ENCODE measurements around the gene CTDSP2. TPM values are rescaled to one million over a fixed set of nuclear protein-coding genes. Genes with fewer than 3 reads are reported as not detected.
"Not testable (repeated sequence)": the region's sequence is repeated elsewhere in the genome, so short reads cannot be mapped to it uniquely, and the experiment has no call there.

The CTDSP2 gene
- total RNA-seq, 2 donors from 2014 or later, result 170 to 222 TPM

GRCh38 chr12:57850854-57851430 is 4.4 kb upstream of the CTDSP2 start:
- Histone ChIP-seq H3K4me1 (ENCODE audit: control insufficient read depth in 1 of 2, low read depth in 2 of 2) (peaks cover 25 to 50% of the 10 kb centered on the region in 2 donors), H3K27ac (peak overlapping the region; percentile 90 to 91), H3K27me3 (replicated peaks; ENCODE audit: insufficient read depth) (no peaks in the 10 kb centered on the region), H3K36me3 (no peaks in the 10 kb centered on the region), H3K4me3 (no peak overlapping the region), H3K9me3 (no peaks in the 10 kb centered on the region)
- no peak for TF ChIP-seq CTCF (IDR thresholded peaks at IDR 0.05)
- ATAC-seq (ENCODE audit: insufficient number of reproducible peaks, low FRiP score, low read depth) (no peak), DNase-seq (ENCODE audit: low spot score) (no peak)

GRCh38 chr12:57849447-57849846 is 2.9 kb upstream of the CTDSP2 start:
- not testable (repeated sequence) for DNase-seq (ENCODE audit: low spot score); H3K27me3 ChIP-seq (replicated peaks; ENCODE audit: insufficient read depth); H3K36me3 ChIP-seq; H3K4me3 ChIP-seq; ATAC-seq (ENCODE audit: insufficient number of reproducible peaks, low FRiP score, low read depth); H3K9me3 ChIP-seq
- Histone ChIP-seq H3K27ac (peak overlapping the region in 1 of 2 donors; percentile 90), H3K4me1 (ENCODE audit: control insufficient read depth in 1 of 2, low read depth in 2 of 2) (peaks cover 25 to 49% of the 10 kb centered on the region in 2 donors)

GRCh38 chr12:57849035-57849434 is 2.5 kb upstream of the CTDSP2 start:
- TF ChIP-seq CTCF (IDR thresholded peaks at IDR 0.05), result no peak
- Histone ChIP-seq H3K27ac (peak overlapping the region in 1 of 2 donors; percentile 90), H3K4me1 (ENCODE audit: control insufficient read depth in 1 of 2, low read depth in 2 of 2) (peaks cover 29 to 50% of the 10 kb centered on the region in 2 donors), H3K4me3 (no peak overlapping the region), H3K36me3 (no peaks in the 10 kb centered on the region), H3K27me3 (replicated peaks; ENCODE audit: insufficient read depth) (no peaks in the 10 kb centered on the region), H3K9me3 (no peaks in the 10 kb centered on the region)
- DNase-seq (ENCODE audit: low spot score) (no peak), ATAC-seq (ENCODE audit: insufficient number of reproducible peaks, low FRiP score, low read depth) (no peak)

GRCh38 chr12:57848208-57848607 is 1.7 kb upstream of the CTDSP2 start:
- no peaks in the 10 kb centered on the region for H3K9me3 ChIP-seq
- peaks cover 38 to 55% of the 10 kb centered on the region in 2 donors for H3K4me1 ChIP-seq (ENCODE audit: control insufficient read depth in 1 of 2, low read depth in 2 of 2)
- DNase-seq (ENCODE audit: low spot score) (no peak), ATAC-seq (ENCODE audit: insufficient number of reproducible peaks, low FRiP score, low read depth) (no peak)
- H3K27me3 ChIP-seq (replicated peaks; ENCODE audit: insufficient read depth), result no peaks in the 10 kb centered on the region
- H3K4me3 ChIP-seq, result no peak overlapping the region
- H3K27ac ChIP-seq, result peak overlapping the region; percentile 76 to 100
- H3K36me3 ChIP-seq, result no peaks in the 10 kb centered on the region
- no peak for TF ChIP-seq CTCF (IDR thresholded peaks at IDR 0.05)

- Histone ChIP-seq H3K4me1 (ENCODE audit: control insufficient read depth in 1 of 2, low read depth in 2 of 2) (peaks cover 44 to 55% of the 10 kb centered on the region in 2 donors), H3K27me3 (replicated peaks; ENCODE audit: insufficient read depth) (no peaks in the 10 kb centered on the region), H3K4me3 (peak overlapping the region; percentile 98), H3K36me3 (no peaks in the 10 kb centered on the region), H3K9me3 (no peaks in the 10 kb centered on the region), H3K27ac (peak overlapping the region; percentile 100)
- ATAC-seq (ENCODE audit: insufficient number of reproducible peaks, low FRiP score, low read depth) (no peak), DNase-seq (ENCODE audit: low spot score) (no peak)
- TF ChIP-seq CTCF (IDR thresholded peaks at IDR 0.05), result no peak
These were observed 298 bp downstream of the CTDSP2 start for GRCh38 chr12:57846285-57846576.
